BE2C (cell line): ENCODE measurements around the gene ZNRF1.

ENCODE experiments used
- DNase-seq: peaks from one replicate; pipeline ENCODE4 v3.0.0-alpha.2; 2020
- H3K27me3 ChIP-seq: fragments of 250-450 bp; sonication (Bioruptor Pico); 2 replicates; pipeline ENCODE4 v1.5.1; 2020; ENCODE audit warnings: mild to moderate bottlenecking
- H3K36me3 ChIP-seq: fragments of 250-450 bp; sonication (Bioruptor Pico); 2 replicates; pipeline ENCODE4 v1.5.1; 2020; ENCODE audit warnings: mild to moderate bottlenecking
- H3K4me1 ChIP-seq: fragments of 250-450 bp; sonication (Bioruptor Pico); 2 replicates; pipeline ENCODE4 v1.5.1; 2020
- H3K4me3 ChIP-seq: 2 replicates; pipeline ENCODE4 v1.5.1; 2011; ENCODE audit warnings: low read depth, low read length
- H3K9me3 ChIP-seq: fragments of 250-450 bp; sonication (Bioruptor Pico); 2 replicates; pipeline ENCODE4 v1.5.1; 2020
- TF ChIP-seq, protein P1 (sequence below): IDR thresholded peaks from 2 replicates; pipeline ENCODE4 v1.5.1; 2012; ENCODE audit warnings: mild to moderate bottlenecking, low read depth, low read length

Gene ZNRF1

DNA sequence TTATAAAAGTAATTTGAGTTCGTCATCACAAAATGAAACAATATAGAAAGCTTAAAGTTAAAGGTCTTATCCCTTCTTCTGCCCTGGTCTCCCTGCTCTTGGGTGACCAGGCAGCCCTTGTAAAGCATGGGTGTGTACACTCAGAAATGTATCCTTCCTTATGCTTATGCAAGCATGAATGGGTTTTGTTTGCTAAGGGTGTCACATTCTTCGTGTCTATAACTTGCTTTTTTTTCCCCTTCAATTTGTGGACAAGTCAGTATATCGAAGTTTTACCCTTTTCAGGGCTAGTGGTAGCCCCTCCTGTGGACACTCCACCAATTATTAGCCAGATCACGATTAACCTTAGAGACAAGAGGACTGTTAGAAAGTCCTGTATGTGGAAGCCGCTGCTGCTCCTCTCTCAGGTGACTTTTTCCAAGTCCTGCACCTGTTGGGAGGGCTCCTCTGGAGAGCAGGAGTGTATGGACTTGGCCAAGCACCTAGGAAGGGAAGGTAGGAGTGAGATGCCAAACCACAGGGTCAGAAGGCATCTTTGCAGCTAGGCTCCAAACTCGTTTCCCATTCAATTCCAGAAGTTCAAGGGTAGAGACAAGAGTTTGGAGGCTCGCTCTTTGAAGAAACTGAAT is 66.8 kb downstream of the ZNRF1 start:
- H3K27me3 ChIP-seq = no peaks in the 10 kb centered on the region
- no peak for DNase-seq

DNA sequence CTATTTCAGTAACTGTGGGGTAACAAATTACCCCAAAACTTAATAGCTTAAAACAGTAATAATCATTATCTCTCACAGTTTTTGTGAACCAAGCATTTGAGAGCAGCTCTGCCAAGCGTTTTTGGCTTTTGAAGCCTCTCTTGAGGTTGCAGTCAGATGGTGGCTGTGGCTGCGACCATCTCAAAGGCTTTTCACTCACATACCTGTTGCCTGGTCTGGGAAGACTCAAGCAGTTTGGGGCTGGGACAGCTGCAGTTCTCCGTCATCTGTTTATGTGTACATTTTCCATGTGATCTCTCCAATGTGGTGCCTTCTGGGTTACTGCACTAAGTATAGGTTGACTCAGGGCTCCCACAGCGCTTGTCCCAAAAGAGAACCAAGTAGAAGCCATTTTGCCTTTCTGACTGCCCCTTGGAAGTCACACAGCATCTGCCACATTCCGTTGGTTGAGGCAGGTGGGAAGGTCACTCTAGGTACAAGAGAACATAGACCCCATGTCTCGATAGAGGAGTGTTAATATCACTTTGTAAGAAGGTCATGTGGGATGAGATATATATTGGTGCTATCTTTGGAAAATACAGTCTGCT is 68.1 kb downstream of the ZNRF1 start:
- no peaks in the 10 kb centered on the region; the same call in 1 of the 2 replicates for H3K9me3 ChIP-seq
- H3K4me3 ChIP-seq = no peak overlapping the region
- DNase-seq = no peak
- no peaks in the 10 kb centered on the region for H3K36me3 ChIP-seq
- H3K4me1 ChIP-seq = no peaks in the 10 kb centered on the region; the same call in 1 of the 2 replicates
- TF ChIP-seq, protein P1, sequence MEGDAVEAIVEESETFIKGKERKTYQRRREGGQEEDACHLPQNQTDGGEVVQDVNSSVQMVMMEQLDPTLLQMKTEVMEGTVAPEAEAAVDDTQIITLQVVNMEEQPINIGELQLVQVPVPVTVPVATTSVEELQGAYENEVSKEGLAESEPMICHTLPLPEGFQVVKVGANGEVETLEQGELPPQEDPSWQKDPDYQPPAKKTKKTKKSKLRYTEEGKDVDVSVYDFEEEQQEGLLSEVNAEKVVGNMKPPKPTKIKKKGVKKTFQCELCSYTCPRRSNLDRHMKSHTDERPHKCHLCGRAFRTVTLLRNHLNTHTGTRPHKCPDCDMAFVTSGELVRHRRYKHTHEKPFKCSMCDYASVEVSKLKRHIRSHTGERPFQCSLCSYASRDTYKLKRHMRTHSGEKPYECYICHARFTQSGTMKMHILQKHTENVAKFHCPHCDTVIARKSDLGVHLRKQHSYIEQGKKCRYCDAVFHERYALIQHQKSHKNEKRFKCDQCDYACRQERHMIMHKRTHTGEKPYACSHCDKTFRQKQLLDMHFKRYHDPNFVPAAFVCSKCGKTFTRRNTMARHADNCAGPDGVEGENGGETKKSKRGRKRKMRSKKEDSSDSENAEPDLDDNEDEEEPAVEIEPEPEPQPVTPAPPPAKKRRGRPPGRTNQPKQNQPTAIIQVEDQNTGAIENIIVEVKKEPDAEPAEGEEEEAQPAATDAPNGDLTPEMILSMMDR = no peak
- no peaks in the 10 kb centered on the region for H3K27me3 ChIP-seq

More for the DNA sequence above, 66.8 kb downstream of the ZNRF1 start:
- no peak overlapping the region for H3K4me3 ChIP-seq
- TF ChIP-seq, protein P1 = no peak
- no peaks in the 10 kb centered on the region for H3K36me3 ChIP-seq
- no peaks in the 10 kb centered on the region for H3K9me3 ChIP-seq
- H3K4me1 ChIP-seq = no peaks in the 10 kb centered on the region; the same call in 1 of the 2 replicates

DNA sequence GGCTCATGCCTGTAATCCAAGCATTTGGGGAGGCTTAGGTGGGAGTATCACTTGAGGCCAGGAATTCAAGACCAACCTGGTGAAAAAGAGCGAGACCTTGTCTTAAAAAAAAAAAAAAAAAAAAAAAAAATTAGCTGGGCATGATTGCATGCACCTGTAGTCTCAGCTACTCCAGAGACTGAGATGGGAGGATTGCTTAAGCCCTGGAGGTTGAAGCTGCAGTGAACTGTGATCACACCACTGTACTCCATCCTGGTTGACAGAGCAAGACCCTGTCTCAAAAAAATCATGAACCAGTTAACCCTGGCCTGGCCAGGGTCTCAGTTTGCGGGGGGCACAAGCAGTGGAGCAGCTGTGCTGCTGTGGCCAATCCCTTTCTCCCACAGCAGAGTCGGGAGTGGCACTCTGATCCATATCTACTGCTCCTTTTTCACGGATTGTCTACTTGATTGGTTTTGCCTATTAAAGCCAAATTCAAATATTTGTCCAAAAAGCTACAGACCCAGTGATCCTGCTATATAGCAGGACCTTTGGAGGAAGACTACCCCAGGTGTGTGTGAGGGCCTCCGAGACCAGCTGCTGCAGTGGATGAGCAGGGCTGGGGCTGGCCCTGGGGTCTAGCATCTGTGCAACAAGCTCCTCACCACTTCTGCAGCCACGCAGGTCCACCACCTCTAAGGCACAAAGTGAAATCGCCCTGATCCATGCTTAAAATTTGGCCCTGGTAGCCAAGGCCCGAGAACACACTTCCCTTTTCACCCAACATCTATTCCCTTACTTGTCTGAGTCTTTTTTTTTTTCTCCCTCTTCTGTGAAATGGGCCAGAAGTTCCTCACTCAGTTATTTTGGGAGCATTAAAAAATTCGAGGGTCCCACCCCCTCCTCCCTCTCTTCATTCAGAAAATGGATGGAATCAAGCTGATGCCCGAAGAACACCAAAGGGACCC is 69.5 kb downstream of the ZNRF1 start:
- H3K9me3 ChIP-seq = no peaks in the 10 kb centered on the region; the same call in 1 of the 2 replicates
- H3K4me3 ChIP-seq = no peak overlapping the region
- TF ChIP-seq, protein P1 = no peak
- peaks cover under 1% of the 10 kb centered on the region; the same call in 1 of the 2 replicates for H3K4me1 ChIP-seq
- no peak for DNase-seq
- no peaks in the 10 kb centered on the region for H3K36me3 ChIP-seq
- H3K27me3 ChIP-seq = no peaks in the 10 kb centered on the region

DNA sequence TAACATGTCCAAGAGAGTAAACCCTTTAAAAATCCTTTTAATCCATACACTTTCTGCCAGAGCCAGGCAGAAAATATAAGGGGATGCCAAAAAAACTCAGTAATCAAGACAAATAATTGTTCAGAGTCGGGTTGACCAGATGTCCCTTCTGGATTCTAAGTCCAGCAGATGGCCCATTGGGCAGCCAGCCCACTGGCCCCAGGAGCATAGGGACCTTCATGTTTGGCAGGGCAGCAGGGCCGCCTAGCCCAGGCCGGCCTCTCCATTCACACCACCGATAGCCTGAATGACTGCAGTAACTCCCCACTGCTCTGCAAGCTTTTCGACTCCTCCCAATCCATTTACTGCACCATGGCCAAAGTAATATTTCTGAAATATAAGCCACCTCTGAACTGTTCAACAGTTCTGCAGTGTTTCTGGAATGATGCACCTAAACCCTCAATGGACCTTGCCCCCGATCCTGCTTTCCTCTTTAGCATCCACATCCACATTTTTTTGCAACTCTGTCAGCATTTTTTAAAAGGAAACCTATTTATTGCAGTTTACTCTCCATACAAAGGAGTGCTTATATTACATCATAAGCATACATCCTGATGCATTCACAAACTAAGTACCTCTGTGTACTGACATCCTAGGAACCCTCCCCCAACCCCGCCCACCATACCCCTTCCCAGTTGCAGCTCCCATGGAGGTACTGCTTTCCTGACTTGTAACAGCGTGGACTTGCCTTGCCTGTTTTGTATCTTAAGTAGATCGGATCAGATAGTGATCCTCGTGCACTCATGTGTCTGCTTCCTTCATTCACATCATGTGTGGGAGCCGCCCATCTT is 71.4 kb downstream of the ZNRF1 start:
- Histone ChIP-seq H3K36me3 (no peaks in the 10 kb centered on the region), H3K4me1 (peaks cover 7% of the 10 kb centered on the region; the same call in 1 of the 2 replicates), H3K4me3 (no peak overlapping the region), H3K27me3 (no peaks in the 10 kb centered on the region), H3K9me3 (no peaks in the 10 kb centered on the region; the same call in 1 of the 2 replicates)
- peak; percentile 50 for DNase-seq
- TF ChIP-seq, protein P1 = no peak

DNA sequence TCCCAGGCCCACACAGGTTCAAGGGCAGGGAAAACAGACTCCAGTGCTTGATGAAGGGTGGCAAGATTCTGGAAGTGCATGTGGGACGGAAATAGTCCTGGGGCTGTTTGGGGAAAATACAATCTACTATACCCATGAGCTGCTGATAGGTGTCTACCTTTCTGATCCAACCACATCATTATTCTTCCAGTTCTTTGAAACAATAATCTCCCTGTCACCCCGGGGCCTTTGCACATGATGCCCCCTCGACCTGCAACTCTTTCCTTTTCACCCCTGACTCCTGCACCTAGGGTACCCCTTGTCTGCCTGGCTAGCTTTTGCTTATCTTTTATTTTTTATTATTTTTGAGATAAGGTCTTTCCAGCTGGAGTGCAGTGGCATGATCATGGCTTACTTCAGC is 72.8 kb downstream of the ZNRF1 start:
- Histone ChIP-seq H3K9me3 (no peaks in the 10 kb centered on the region; the same call in 1 of the 2 replicates), H3K4me1 (peaks cover 7% of the 10 kb centered on the region; the same call in 1 of the 2 replicates), H3K27me3 (no peaks in the 10 kb centered on the region), H3K36me3 (no peaks in the 10 kb centered on the region), H3K4me3 (no peak overlapping the region)
- DNase-seq = no peak
- TF ChIP-seq, protein P1 = no peak
